H9 (cell line): ENCODE measurements around the gene ABL2. TPM values are rescaled to one million over a fixed set of nuclear protein-coding genes. Genes with fewer than 3 reads are reported as not detected.
A peak's percentile ranks its signal among the peaks of the same experiment; 100 is the strongest.

Experiments used
- DNase-seq: peaks from one replicate; pipeline ENCODE4 v3.0.0-alpha.2; 2017
- H2AFZ ChIP-seq: one replicate; pipeline ENCODE4 v1.6.1; 2013; ENCODE audit warnings: mild to moderate bottlenecking, low read length, control low read depth, moderate library complexity
- H2AK5ac ChIP-seq: 2 replicates; pipeline ENCODE4 v1.6.1; 2013; ENCODE audit warnings: low read length, control low read depth, mixed read lengths; ENCODE audit not compliant: insufficient read length
- H2BK120ac ChIP-seq: one replicate; pipeline ENCODE4 v1.6.1; 2013; ENCODE audit warnings: low read depth, mild to moderate bottlenecking, low read length, control low read depth, inconsistent platforms; ENCODE audit not compliant: poor library complexity, severe bottlenecking
- H2BK12ac ChIP-seq: 2 replicates; pipeline ENCODE4 v1.6.1; 2013; ENCODE audit warnings: low read length, control low read depth, mixed read lengths, low read depth; ENCODE audit not compliant: insufficient read length
- H2BK15ac ChIP-seq: 2 replicates; pipeline ENCODE4 v1.6.1; 2013; ENCODE audit warnings: low read depth, low read length, control low read depth
- H2BK20ac ChIP-seq: one replicate; pipeline ENCODE4 v1.6.1; 2013; ENCODE audit warnings: low read depth, mild to moderate bottlenecking, low read length, control low read depth, inconsistent platforms; ENCODE audit not compliant: poor library complexity, severe bottlenecking
- H2BK5ac ChIP-seq: 2 replicates; pipeline ENCODE4 v1.6.1; 2013; ENCODE audit warnings: low read length, control low read depth, mixed read lengths; ENCODE audit not compliant: insufficient read length
- H3K14ac ChIP-seq: 2 replicates; pipeline ENCODE4 v1.6.1; 2013; ENCODE audit warnings: low read length, control low read depth; ENCODE audit not compliant: insufficient read depth
- H3K18ac ChIP-seq: 2 replicates; pipeline ENCODE4 v1.6.1; 2013; ENCODE audit warnings: low read depth, mild to moderate bottlenecking, mixed read lengths, low read length, control low read depth; ENCODE audit not compliant: insufficient read length
- H3K23ac ChIP-seq: 2 replicates; pipeline ENCODE4 v1.6.1; 2013; ENCODE audit warnings: low read length, control low read depth, mixed read lengths, low read depth; ENCODE audit not compliant: insufficient read length
- H3K23me2 ChIP-seq: 2 replicates; pipeline ENCODE4 v1.6.1; 2013; ENCODE audit warnings: low read depth, mild to moderate bottlenecking, mixed read lengths, low read length, control low read depth; ENCODE audit not compliant: insufficient read length, poor library complexity, severe bottlenecking
- H3K27ac ChIP-seq: 2 replicates; pipeline ENCODE4 v1.5.1; 2013; ENCODE audit warnings: low read length, control low read depth, mixed read lengths, low read depth; ENCODE audit not compliant: insufficient read length
- H3K27me3 ChIP-seq: 2 replicates; pipeline ENCODE4 v1.6.1; 2013; ENCODE audit warnings: low read length, control low read depth, inconsistent platforms; ENCODE audit not compliant: insufficient read depth
- H3K4ac ChIP-seq: 2 replicates; pipeline ENCODE4 v1.6.1; 2013; ENCODE audit warnings: low read depth, mild to moderate bottlenecking, control low read depth, inconsistent platforms, low read length, moderate library complexity
- H3K4me1 ChIP-seq: 2 replicates; pipeline ENCODE4 v1.6.1; 2013; ENCODE audit warnings: low read length, control low read depth, inconsistent platforms; ENCODE audit not compliant: insufficient read depth
- H3K4me2 ChIP-seq: 2 replicates; pipeline ENCODE4 v1.6.1; 2013; ENCODE audit warnings: low read length, control low read depth, mixed read lengths; ENCODE audit not compliant: insufficient read length, insufficient read depth
- H3K56ac ChIP-seq: 2 replicates; pipeline ENCODE4 v1.6.1; 2013; ENCODE audit warnings: low read depth, mild to moderate bottlenecking, mixed read lengths, low read length, control low read depth; ENCODE audit not compliant: insufficient read length
- H3K79me1 ChIP-seq: 2 replicates; pipeline ENCODE4 v1.6.1; 2013; ENCODE audit warnings: low read depth, mild to moderate bottlenecking, moderate library complexity, low read length, control low read depth, inconsistent platforms; ENCODE audit not compliant: insufficient read depth, poor library complexity, severe bottlenecking
- H3K79me2 ChIP-seq: 2 replicates; pipeline ENCODE4 v1.6.1; 2013; ENCODE audit warnings: low read length, control low read depth, inconsistent platforms; ENCODE audit not compliant: insufficient read depth
- H3K9ac ChIP-seq: 2 replicates; pipeline ENCODE4 v1.6.1; 2013; ENCODE audit warnings: low read length, control low read depth, mixed read lengths; ENCODE audit not compliant: insufficient read length; ENCODE audit errors: extremely low read depth
- H3K9me3 ChIP-seq: one replicate; pipeline ENCODE4 v1.6.1; 2013; ENCODE audit warnings: low read depth, low read length, inconsistent platforms; ENCODE audit not compliant: control insufficient read depth
- H3T11ph ChIP-seq: one replicate; pipeline ENCODE4 v1.6.1; 2013; ENCODE audit warnings: mild to moderate bottlenecking, low read length, control low read depth, inconsistent platforms
- H4K20me1 ChIP-seq: one replicate; pipeline ENCODE4 v1.6.1; 2013; ENCODE audit not compliant: control insufficient read depth, insufficient read length, insufficient read depth
- H4K5ac ChIP-seq: 2 replicates; pipeline ENCODE4 v1.6.1; 2013; ENCODE audit warnings: low read depth, mild to moderate bottlenecking, mixed read lengths, low read length, control low read depth; ENCODE audit not compliant: insufficient read length
- H4K8ac ChIP-seq: replicated peaks from 2 replicates; pipeline ENCODE4 v1.6.1; 2013; ENCODE audit warnings: low read length, control low read depth, mixed read lengths, low read depth; ENCODE audit not compliant: insufficient read length
- H4K91ac ChIP-seq: 2 replicates; pipeline ENCODE4 v1.6.1; 2013; ENCODE audit warnings: low read depth, mild to moderate bottlenecking, moderate library complexity, mixed read lengths, low read length, control low read depth; ENCODE audit not compliant: insufficient read length
- H3K27ac Mint-ChIP-seq, 3 experiments: 2 replicates in 2 of 3; 3 replicates in 1 of 3; pipeline ENCODE4 v1.8.0; 2020 to 2021; ENCODE audit warnings: mixed read lengths in 3 of 3, mild to moderate bottlenecking in 1 of 3, moderate library complexity in 1 of 3
- H3K27me3 Mint-ChIP-seq: 2 replicates; pipeline ENCODE4 v1.8.0; 2021; ENCODE audit warnings: low read depth, mild to moderate bottlenecking, moderate library complexity, mixed read lengths
- H3K36me3 Mint-ChIP-seq, 3 experiments: 2 replicates in 2 of 3; 3 replicates in 1 of 3; pipeline ENCODE4 v1.8.0; 2020 to 2021; ENCODE audit warnings: low read depth in 3 of 3, mixed read lengths in 3 of 3; ENCODE audit not compliant: insufficient read depth in 1 of 3
- H3K4me1 Mint-ChIP-seq, 2 experiments: 2 replicates each; pipeline ENCODE4 v1.8.0; 2020; ENCODE audit warnings: mixed read lengths in 2 of 2
- H3K4me3 Mint-ChIP-seq, 2 experiments: 2 replicates in 1 of 2; 3 replicates in 1 of 2; pipeline ENCODE4 v1.8.0; 2020 to 2021; ENCODE audit warnings: mild to moderate bottlenecking in 2 of 2, mixed read lengths in 2 of 2, moderate library complexity in 1 of 2
- H3K9me3 Mint-ChIP-seq, 2 experiments: 2 replicates in 1 of 2; 3 replicates in 1 of 2; pipeline ENCODE4 v1.8.0; 2020; ENCODE audit warnings: mild to moderate bottlenecking in 2 of 2, mixed read lengths in 2 of 2, moderate library complexity in 1 of 2
- CTCF ChIP-seq: fragments of 200-600 bp; sonication (generic); conservative IDR thresholded peaks from 3 replicates; pipeline ENCODE4 v1.8.0; 2021; ENCODE audit warnings: antibody characterized with exemption, mild to moderate bottlenecking
- WGBS: extraction: QIAGEN DNeasy Blood & Tissue Kit; methylation state at CpG from one replicate; pipeline ENCODE4 v1.1.7; 2013; ENCODE audit warnings: missing lambda C conversion rate, low lambda C conversion rate, mixed read lengths; ENCODE audit not compliant: insufficient read length; ENCODE audit errors: extremely low coverage; 5-methylcytosine and 5-hydroxymethylcytosine counted together
- total RNA-seq: library from RNA; stranded (reverse); gene quantifications from 2 replicates; pipeline ENCODE4 v1.2.1, GENCODE V29; 2021

The ABL2 gene
- total RNA-seq, 1 experiment from 2014 or later = 21.2 TPM

- Histone ChIP-seq H3T11ph (no peak overlapping the region), H3K18ac (no peak overlapping the region), H2BK5ac (no peak overlapping the region), H3K27ac (no peak overlapping the region), H3K4ac (no peak overlapping the region), H4K5ac (no peak overlapping the region), H2BK120ac (no peak overlapping the region), H3K56ac (no peak overlapping the region), H3K4me1 (no peaks in the 10 kb centered on the region; the same call in 1 of the 2 replicates), H2BK15ac (no peak overlapping the region), H4K20me1 (no peaks in the 10 kb centered on the region), H2AK5ac (no peak overlapping the region), H3K9ac (no peak overlapping the region), H3K79me2 (no peaks in the 10 kb centered on the region; the same call in 1 of the 2 replicates), H2AFZ (no peak overlapping the region), H3K23me2 (no peaks in the 10 kb centered on the region), H3K23ac (no peak overlapping the region), H4K91ac (no peak overlapping the region), H3K14ac (no peak overlapping the region), H3K4me2 (no peak overlapping the region), H2BK12ac (no peak overlapping the region), H3K27me3 (no peaks in the 10 kb centered on the region), H4K8ac (no peak overlapping the region), H2BK20ac (no peak overlapping the region), H3K79me1 (peaks cover 6% of the 10 kb centered on the region), H3K9me3 (no peaks in the 10 kb centered on the region)
- no CpG with 5 or more reads among the region's 4 CpGs for WGBS
- H3K4me1 Mint-ChIP-seq = peaks cover 5 to 6% of the 10 kb centered on the region in 2 experiments; a peak in 3 of 4 replicates
- TF ChIP-seq CTCF = no peak
- no peaks in the 10 kb centered on the region for H3K27me3 Mint-ChIP-seq
- peak overlapping the region in 1 of 3 experiments; percentile 39; a peak in 2 of 7 replicates for H3K27ac Mint-ChIP-seq
- H3K36me3 Mint-ChIP-seq = peaks cover 3 to 5% (median 4%) of the 10 kb centered on the region in 3 experiments; a peak in 4 of 7 replicates
- no peak for DNase-seq
- no peaks in the 10 kb centered on the region for H3K9me3 Mint-ChIP-seq
- no peak overlapping the region for H3K4me3 Mint-ChIP-seq
Measured at GRCh38 chr1:179190861-179191260, 38.6 kb downstream of the ABL2 start.
